ENCODE measurements around the gene ADSS1. TPM values are rescaled to one million over a fixed set of nuclear protein-coding genes. Genes with fewer than 3 reads are reported as not detected.

The ADSS1 gene
- total RNA-seq, 3 donors from 2014 or later = 0.66 to 1.2 (median 0.69) TPM

DNA sequence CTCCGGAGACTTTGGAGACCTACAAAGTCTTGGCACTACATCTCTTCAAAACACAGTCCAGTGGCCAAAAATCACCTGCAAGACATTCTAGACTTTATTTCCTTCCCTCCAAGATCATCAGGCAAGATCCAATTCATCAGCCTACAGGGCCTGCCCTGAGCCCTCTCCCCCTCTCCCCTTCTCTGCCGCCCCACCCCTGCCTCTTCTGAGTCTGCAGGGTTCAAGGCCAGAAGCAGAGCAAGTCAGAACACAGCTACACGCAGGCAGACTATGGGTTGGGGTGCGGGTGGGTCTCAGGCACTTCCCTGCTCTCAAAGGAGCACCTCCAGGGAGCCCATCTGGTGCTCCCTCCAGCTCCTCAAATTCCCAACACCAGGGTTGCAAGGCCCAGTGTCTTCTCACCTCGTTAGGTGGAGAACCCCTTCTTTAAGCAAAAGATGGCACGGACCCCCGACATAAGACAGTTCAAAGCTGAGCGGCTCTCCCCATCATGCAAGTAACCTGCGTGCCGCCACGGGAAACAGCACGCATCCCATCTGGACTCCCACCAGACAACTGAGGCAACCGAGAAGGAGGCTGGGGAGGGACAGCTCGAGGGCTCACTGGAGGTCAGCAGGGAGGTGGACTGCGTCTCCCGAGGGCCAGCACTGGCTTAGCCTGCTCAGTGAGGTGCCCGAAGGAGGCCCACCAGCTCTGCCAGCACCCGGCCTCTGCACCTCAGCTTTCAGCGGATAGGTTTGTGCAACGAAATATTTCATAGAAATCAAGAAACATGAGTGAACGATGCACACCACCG, 40.2 kb upstream of the ADSS1 start:
- Mint-ChIP-seq H3K27me3 (ENCODE audit: low read depth) (no peaks in the 10 kb centered on the region), H3K36me3 (ENCODE audit: insufficient read depth) (no peaks in the 10 kb centered on the region), H3K9me3 (no peaks in the 10 kb centered on the region), H3K4me3 (no peak overlapping the region), H3K4me1 (ENCODE audit: low read depth) (peaks cover 30% of the 10 kb centered on the region)
- no peak for ATAC-seq
- DNase-seq = no peak

DNA sequence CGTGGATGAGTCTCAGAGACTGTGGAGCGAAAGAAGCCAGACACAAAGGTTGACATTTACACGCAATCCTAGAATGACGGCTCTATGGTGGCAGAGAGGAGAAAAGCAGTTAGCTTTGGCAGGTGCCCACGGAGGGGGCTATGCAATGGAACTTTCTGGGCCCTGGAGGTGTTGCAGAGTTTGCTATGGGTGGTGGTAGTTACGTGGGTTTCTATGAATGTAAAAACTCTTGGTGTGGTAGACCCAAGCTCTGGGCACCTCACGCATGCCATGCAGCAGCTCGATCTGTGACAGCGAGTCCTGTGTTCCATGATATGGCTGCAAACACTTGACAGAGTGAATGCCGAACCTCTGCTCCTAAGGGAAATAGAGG, 39.6 kb upstream of the ADSS1 start:
- Mint-ChIP-seq H3K27me3 (ENCODE audit: low read depth) (no peaks in the 10 kb centered on the region), H3K4me1 (ENCODE audit: low read depth) (peaks cover 30% of the 10 kb centered on the region), H3K36me3 (ENCODE audit: insufficient read depth) (no peaks in the 10 kb centered on the region), H3K4me3 (no peak overlapping the region), H3K9me3 (no peaks in the 10 kb centered on the region)
- DNase-seq (no peak), ATAC-seq (no peak)

DNA sequence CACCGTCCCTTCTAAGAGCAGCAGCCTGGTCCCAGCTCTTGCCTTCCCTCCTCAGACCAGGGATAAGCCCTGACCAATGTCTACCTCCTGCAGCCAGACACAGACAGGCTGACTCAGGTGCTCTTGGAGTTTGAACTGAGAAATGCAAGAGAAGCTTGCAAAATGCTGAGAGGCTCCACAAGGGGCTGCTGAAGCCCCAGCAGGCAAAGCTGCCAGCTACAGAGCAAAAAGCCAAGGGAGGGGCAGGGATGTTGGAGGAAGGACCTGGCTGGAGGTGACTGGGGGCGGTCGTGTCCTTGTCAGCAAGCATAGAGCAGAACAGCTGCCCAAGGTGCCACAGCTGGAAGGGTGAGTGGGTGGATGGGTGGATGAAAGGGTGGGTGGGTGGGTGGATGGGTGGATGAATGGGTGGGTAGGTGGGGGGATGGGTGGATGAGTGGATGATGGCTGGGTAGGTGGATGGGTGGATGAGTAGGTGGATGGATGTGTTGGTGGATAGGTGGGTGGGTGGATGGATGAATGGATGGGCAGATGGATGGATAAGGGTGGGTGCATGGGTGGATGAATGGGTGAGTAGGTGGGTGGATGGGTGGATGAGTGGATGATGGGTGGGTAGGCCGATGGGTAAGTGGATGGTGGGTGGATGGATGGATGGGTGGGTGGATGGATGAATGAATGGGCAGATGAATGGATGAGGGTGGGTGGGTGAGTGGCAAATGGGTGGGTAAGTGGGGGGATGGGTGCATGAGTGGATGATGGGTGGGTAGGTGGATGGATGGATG, 38.6 kb upstream of the ADSS1 start:
- ATAC-seq (peak in 1 of 2 donors; percentile 8), DNase-seq (no peak)
- H3K27me3 Mint-ChIP-seq (ENCODE audit: low read depth) = no peaks in the 10 kb centered on the region
- no peak overlapping the region for H3K4me3 Mint-ChIP-seq
- H3K36me3 Mint-ChIP-seq (ENCODE audit: insufficient read depth) = no peaks in the 10 kb centered on the region
- peaks cover 30% of the 10 kb centered on the region for H3K4me1 Mint-ChIP-seq (ENCODE audit: low read depth)
- no peaks in the 10 kb centered on the region for H3K9me3 Mint-ChIP-seq

DNA sequence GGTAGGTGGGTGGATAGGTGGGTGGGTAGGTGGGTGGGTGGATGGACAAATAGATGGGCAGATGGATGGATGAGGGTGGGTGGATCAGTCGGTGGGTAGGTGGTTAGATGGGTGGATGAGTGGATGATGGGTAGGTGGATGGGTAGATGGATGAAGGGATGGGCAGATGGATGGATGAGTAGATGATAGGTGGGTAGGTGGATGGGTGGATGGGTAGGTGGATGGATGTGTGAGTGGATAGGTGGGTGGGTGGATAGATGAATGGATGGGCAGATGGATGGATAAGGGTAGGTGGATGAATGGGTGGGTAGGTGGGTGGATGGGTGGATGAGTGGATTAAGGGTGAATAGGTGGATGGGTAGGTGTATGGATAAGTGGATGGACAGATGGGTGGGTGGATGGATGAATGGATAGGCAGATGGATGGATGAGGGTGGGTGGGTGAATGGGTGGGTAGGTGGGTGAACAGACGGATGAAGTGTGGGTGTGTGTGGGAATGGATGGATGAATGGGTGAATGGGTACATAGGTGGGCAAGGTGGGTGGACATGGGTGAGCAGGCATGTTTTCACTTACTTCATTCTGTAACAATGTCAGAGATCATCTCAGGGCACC, 37.9 kb upstream of the ADSS1 start:
- Mint-ChIP-seq H3K4me3 (no peak overlapping the region), H3K27me3 (ENCODE audit: low read depth) (no peaks in the 10 kb centered on the region), H3K4me1 (ENCODE audit: low read depth) (peaks cover 31% of the 10 kb centered on the region), H3K36me3 (ENCODE audit: insufficient read depth) (no peaks in the 10 kb centered on the region), H3K9me3 (no peaks in the 10 kb centered on the region)
- DNase-seq (no peak), ATAC-seq (no peak)

DNA sequence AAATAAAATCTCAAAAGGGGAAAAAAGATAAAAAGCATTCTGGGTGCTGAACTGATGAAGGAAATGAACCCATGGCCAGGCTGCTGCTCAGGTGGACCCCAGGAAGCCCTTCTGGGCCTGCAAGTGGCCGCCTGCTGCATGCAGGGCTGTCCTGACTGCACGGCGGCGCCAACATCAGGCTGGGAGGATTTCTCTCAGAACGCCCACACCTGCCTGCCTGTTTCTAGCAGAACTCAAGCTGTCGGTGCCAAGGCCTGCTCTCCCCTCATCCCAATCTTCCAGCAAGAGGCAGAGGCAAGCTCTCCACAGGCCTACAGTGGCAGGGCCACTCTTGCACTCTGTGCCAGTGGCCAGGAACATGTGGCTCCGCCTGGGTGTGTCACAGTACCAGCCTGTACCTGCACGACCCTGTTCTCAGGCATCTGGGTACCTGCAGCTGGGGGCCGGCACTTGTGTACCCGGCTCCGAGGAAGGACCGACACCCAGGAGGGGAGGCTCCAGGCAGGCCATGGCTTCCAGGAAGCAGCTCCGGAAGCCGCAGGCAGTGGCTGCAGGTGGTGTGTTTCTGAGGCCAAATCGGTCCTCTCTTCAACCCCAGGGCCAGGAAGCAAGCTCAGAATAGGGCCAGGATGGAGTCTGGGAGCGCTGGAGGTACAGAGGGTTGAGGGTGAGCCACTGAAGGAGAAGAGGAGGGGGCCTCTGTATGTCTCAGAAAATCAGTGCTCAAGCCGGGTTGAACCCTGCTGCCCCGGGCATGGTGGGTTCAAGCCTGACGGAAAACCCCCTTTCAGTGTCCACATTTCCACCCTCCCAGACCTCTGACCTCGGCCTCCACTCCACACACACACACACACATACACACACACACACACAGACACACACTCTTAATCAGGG, 37.2 kb upstream of the ADSS1 start:
- Mint-ChIP-seq H3K4me1 (ENCODE audit: low read depth) (peaks cover 35% of the 10 kb centered on the region), H3K27me3 (ENCODE audit: low read depth) (no peaks in the 10 kb centered on the region), H3K9me3 (no peaks in the 10 kb centered on the region), H3K36me3 (ENCODE audit: insufficient read depth) (no peaks in the 10 kb centered on the region), H3K4me3 (no peak overlapping the region)
- ATAC-seq (no peak), DNase-seq (no peak)

DNA sequence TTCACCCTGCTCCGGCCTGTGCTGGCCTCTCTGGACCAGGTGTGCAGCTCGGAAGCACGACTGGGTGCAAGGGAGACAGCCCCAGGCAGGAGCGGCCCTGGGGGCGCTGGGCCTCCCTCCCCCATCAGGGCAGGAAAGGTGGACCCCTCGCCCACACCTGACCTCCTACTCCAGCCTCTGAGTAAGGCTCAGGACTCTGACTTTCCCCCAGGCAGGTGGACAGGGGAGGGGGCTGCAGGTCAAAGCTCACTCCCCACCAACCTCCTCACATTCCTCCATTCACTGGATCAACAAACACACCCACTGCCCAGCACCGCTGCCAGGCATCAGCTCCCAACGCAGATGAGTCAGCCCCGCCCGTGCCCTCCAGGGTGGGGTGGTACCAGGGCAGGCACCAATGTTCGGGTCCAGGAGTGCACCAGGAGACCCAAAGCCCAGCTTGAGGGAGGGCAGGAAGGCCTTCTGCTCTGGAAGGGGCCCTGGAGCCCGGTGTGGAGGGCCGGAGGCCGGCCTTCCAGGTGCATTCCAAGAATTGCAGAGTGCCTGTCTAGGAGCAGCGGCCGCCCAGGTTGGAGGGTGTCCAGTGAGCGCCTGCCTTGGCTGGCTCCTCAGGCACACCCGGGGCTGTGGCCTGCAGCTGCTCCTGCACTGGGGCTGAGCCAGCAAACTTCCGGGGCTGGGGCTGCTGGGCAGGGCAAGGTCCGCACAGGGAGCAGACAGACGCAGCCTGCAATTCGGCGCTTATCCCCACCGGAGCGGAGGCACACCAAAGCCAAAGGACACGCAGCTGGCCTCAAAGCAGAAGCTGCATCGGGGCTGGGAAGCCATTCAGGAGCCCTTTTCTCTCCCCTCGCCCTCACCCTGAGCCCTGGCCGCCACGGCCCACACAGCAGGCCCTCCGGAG, 36.2 kb upstream of the ADSS1 start:
- ATAC-seq (no peak), DNase-seq (no peak)
- no peaks in the 10 kb centered on the region for H3K9me3 Mint-ChIP-seq
- H3K4me1 Mint-ChIP-seq (ENCODE audit: low read depth) = peaks cover 37% of the 10 kb centered on the region
- no peaks in the 10 kb centered on the region for H3K36me3 Mint-ChIP-seq (ENCODE audit: insufficient read depth)
- peak overlapping the region; percentile 35 for H3K4me3 Mint-ChIP-seq
- H3K27me3 Mint-ChIP-seq (ENCODE audit: low read depth) = no peaks in the 10 kb centered on the region

DNA sequence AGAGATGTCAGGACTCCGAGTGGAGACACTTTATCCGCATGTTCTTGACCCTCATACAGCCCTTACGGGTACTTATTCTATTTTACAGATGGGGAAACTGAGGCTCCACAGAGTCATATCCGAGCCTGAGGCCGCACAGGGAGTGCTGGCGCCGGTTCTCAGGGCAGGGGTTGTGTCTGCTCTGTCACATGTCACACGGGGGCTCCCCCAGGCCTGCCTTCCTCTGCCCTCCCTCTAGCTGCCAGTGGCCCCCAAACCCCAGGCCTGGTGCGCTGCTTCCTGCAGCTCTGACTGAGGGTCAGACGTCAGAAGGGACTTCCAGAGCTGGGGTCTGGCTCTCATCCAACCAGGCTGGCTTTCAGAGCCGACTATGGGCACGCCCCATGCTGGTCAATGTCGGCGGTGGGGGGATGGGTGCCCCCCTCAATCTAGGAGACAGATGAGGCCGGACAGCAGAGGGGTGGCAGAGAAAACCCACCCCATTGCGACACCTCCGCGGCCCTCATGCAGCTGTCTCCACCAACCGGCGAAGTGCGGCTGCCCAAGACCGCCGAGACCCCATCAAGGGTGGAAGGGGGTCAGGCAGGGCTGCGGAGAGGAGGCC, 35.4 kb upstream of the ADSS1 start:
- no peaks in the 10 kb centered on the region for H3K36me3 Mint-ChIP-seq (ENCODE audit: insufficient read depth)
- DNase-seq = no peak
- H3K27me3 Mint-ChIP-seq (ENCODE audit: low read depth) = no peaks in the 10 kb centered on the region
- ATAC-seq = no peak
- H3K4me3 Mint-ChIP-seq = peak overlapping the region; percentile 69
- H3K4me1 Mint-ChIP-seq (ENCODE audit: low read depth) = peaks cover 39% of the 10 kb centered on the region
- H3K9me3 Mint-ChIP-seq = no peaks in the 10 kb centered on the region

DNA sequence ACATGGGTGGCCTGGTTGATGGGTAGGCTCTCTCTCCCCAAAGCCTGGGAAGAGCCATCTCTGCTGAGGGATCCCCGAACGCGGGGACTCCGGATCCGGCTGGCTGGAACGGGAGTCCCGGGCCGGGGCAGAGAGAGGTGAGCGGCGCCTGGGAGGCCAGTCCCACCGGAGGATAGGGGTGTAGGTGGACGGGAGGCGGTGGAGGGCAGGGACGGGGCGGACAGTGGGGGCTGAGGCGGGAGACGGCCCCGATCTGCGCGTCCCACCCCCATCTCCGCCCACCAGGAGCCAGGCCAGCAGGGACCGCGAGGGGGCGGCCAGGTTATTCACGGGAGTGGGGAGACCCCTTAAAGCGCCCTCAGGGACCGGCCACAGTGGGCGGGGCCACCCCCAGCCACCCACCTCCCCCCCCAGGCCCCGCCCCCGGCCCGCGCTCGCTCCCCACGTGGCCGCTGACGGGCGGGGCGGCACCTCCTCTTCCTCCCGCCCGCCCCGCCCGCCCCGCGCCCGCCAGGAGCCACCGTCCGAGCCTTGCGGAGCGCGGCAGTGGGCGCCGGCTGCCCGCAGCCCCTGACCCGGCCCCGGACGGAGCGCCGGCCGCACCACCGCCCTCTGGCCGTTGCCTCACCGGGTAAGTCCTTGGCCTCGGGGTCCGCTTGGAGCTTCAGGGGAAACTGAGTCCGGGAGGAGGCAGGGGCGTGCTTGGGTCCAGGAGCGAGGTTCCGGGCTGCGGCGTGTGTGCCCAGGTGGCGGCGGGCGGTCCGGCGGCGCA, 34.7 kb upstream of the ADSS1 start, which contains the start of gene INF2:
INF2 (plus strand) TSS at position 510 of the 772 bp plus-strand sequence. CDS start 11,748 bp downstream, outside the sequence.
- Mint-ChIP-seq H3K9me3 (no peaks in the 10 kb centered on the region), H3K27me3 (ENCODE audit: low read depth) (no peaks in the 10 kb centered on the region), H3K36me3 (ENCODE audit: insufficient read depth) (no peaks in the 10 kb centered on the region), H3K4me1 (ENCODE audit: low read depth) (peaks cover 43% of the 10 kb centered on the region), H3K4me3 (peak within 1 kb of the TSS; percentile 78)
- peak; percentile 67 to 70 for ATAC-seq
- peak; percentile 45 for DNase-seq

DNA sequence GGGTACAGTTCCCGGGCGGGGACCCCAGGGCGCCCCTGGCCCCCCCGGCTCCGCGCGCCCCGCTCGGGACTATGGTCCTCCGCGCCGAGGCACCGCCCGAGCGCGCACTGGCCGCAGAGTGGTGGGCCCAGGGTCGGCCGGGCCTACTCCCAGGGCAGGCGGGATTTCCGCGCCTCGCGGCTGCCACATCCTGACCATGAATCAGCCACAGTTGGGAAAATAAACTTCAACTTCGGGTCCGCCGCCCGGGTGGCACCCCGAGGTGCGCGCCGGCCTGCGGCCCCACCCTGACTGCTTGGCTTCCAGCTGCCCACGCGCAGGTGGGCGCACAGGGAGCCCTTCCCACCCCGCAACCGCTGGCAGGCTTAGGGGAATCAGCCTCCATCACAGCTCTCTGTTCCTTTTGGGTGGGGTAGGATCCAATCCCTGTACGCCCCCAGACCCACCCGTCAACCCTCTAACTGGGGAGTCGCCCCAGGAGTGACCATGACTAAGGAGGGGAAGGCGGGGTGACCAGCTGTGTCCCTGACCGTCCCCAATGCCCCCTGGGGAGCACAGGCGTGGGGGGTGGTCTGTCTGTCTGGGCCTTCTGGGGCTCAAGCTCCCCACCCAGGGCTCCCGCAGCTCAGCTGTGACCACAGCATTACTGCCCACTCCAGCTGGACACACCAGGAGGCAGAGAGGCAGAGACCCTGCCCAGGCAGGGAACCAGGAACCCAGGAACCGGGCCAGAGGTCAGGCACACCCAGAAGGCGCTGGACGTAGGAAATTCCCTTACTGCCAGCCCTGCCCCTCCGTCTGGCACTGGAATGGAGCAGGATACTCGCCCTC, 33.9 kb upstream of the ADSS1 start:
- Mint-ChIP-seq H3K4me3 (peak overlapping the region; percentile 78), H3K9me3 (no peaks in the 10 kb centered on the region), H3K27me3 (ENCODE audit: low read depth) (no peaks in the 10 kb centered on the region), H3K36me3 (ENCODE audit: insufficient read depth) (no peaks in the 10 kb centered on the region), H3K4me1 (ENCODE audit: low read depth) (peaks cover 48% of the 10 kb centered on the region)
- ATAC-seq = peak; percentile 39 to 47
- DNase-seq = no peak

DNA sequence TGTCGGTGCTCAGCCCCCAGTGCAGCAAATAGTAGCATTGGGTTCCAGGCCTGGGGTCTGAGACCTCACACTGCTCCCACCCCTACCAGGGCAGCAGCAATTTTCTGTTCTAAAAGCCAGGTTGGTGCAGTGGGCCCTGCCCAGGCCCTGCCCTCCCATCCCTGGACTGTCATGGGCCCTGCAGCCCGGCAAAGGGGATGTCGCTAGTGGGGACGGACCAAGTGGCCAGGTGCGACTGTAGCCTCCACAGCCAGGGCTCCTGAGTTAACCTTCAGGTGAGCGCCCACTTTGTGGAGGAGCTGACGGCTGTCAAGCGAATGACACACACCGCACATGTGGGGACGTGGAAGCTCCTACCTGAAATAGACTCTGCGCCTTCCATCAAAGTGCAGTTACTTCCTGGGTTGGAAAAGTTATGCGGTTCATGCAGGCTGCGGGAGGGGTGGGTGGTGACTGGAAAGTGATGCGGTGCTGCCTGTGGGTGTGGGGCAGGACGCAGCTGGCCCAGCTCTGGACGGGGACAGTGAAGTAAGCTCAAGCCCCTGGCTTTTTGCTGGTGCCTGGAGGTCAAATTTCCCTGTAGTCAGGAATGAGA, 33.1 kb upstream of the ADSS1 start:
- DNase-seq (no peak), ATAC-seq (no peak)
- H3K27me3 Mint-ChIP-seq (ENCODE audit: low read depth) = no peaks in the 10 kb centered on the region
- H3K4me1 Mint-ChIP-seq (ENCODE audit: low read depth) = peaks cover 52% of the 10 kb centered on the region
- peak overlapping the region; percentile 78 for H3K4me3 Mint-ChIP-seq
- H3K36me3 Mint-ChIP-seq (ENCODE audit: insufficient read depth) = no peaks in the 10 kb centered on the region
- H3K9me3 Mint-ChIP-seq = no peaks in the 10 kb centered on the region

DNA sequence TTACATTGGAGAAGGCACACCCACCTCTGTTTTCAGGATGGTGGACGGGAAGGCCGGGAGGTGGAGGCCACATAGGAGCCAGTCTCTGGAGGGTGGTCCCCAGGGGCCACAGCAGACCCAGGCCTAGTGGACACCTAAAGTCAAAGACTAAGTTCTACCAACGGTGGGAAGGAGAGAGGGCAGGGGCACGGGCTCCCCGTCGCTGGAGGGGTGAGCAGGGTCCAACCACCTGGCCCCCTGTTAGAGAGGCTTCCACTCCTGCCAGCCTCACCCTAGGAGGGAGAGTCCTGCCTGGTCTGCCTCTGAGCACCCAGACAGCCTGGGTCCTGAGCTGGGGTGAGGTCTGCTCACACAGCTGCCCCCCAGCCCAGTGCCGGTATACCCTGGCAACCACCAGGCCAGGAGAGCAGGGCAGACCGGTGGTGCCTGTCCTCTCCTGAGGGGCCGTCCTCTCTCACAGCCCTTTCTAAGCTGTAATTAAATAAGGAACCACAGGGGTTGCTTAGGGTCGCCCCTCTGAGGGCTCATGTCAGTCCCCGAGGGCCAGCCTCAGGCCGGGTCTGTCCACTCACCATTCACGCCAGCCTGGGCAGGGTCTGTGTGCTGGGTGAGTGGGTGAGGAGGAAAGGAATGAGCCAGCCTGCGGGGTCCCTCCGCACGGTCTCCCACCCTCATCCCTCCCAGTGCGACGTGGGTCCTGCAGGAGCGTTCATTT, 32.3 kb upstream of the ADSS1 start:
- Mint-ChIP-seq H3K4me1 (ENCODE audit: low read depth) (peaks cover 54% of the 10 kb centered on the region), H3K4me3 (peak overlapping the region; percentile 78), H3K36me3 (ENCODE audit: insufficient read depth) (no peaks in the 10 kb centered on the region), H3K9me3 (no peaks in the 10 kb centered on the region), H3K27me3 (ENCODE audit: low read depth) (no peaks in the 10 kb centered on the region)
- DNase-seq = no peak
- no peak for ATAC-seq

All from activated T-cell treated with anti-CD3 and anti-CD28 coated beads, Interleukin-2, amount 50 U/mL, for 4 hours (primary cell).